IPS-NIHi7 (cell line): ENCODE data around the gene IL36G.

Experiments used
- DNase-seq: peaks from one replicate; pipeline ENCODE4 v3.0.0; 2012; ENCODE audit warnings: mixed read lengths; ENCODE audit errors: extremely low spot score

Gene IL36G

GRCh38 chr2:112972423-112973086, 5.3 kb upstream of the IL36G start:
- DNase-seq = no peak

- DNase-seq = no peak
These were observed 4.7 kb upstream of the IL36G start for GRCh38 chr2:112973156-112973555.

DNA sequence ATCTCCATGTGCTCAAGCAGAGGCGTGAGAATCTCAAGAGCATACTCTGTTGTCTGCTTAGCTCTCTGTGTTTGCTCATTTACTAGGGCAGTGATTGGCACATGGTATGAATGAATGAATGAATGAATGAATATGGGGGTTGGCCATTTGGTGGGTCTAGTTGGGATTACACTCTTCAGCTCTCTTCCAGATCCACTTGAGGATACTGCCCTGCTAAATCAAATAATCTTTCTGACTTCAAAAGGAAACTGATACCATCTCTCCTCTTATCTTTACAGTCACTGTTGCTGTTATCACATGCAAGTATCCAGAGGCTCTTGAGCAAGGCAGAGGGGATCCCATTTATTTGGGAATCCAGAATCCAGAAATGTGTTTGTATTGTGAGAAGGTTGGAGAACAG, 1.9 kb downstream of the IL36G start:
- DNase-seq = no peak

GRCh38 chr2:112980537-112980936, 2.7 kb downstream of the IL36G start:
- no peak for DNase-seq

DNA sequence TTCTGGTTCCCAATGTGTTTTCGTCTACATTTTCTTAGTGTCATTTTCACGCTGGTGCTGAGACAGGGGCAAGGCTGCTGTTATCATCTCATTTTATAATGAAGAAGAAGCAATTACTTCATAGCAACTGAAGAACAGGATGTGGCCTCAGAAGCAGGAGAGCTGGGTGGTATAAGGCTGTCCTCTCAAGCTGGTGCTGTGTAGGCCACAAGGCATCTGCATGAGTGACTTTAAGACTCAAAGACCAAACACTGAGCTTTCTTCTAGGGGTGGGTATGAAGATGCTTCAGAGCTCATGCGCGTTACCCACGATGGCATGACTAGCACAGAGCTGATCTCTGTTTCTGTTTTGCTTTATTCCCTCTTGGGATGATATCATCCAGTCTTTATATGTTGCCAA, 7.3 kb downstream of the IL36G start:
- DNase-seq = no peak

- no peak for DNase-seq
These were observed 11.8 kb downstream of the IL36G start for GRCh38 chr2:112989611-112990010.

- DNase-seq = no peak
These were observed 16.0 kb downstream of the IL36G start for GRCh38 chr2:112993831-112994230.

DNA sequence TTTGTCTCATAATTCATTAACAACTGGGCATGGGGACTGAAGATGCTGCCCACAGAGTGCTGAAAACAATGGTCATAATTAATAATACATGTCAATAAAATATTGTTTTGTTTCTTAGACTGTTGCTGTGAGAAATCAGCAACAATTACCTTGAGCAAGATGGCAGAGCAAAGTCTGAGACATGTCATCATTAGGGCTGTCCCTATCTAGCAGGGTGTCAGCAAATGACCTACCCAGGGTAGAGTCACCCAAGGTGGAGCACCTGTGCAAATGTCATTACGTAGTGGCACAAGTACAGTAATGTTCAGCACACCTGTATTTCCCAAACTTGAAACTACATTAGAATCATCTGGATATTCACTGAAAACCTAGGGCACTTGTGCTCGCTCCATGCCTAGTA, 16.8 kb downstream of the IL36G start:
- no peak for DNase-seq

GRCh38 chr2:112995346-112995920, 17.6 kb downstream of the IL36G start:
- DNase-seq = no peak

GRCh38 chr2:112996635-112997034, 18.8 kb downstream of the IL36G start:
- no peak for DNase-seq

- DNase-seq = no peak
These were observed 19.3 kb downstream of the IL36G start for GRCh38 chr2:112997151-112997550.

DNA sequence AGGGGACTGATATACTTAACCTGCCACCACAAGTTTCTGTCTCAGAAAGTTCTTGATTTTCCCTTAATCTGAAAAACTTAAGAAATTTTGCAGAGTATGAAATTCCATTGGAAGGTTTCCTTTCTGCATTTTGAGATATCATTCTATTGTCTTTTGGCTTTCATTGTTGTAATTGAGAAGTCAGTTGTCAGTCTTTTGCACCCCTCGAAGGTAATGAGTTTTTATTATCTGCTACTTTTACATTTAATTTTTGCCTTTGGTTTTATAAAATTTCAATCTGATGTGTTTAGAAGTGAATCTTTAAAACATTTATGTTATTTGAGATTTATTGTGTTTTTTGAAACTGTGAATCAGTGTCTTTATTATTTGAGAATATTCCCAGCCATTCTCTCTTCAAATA, 22.6 kb downstream of the IL36G start:
- DNase-seq = no peak

DNA sequence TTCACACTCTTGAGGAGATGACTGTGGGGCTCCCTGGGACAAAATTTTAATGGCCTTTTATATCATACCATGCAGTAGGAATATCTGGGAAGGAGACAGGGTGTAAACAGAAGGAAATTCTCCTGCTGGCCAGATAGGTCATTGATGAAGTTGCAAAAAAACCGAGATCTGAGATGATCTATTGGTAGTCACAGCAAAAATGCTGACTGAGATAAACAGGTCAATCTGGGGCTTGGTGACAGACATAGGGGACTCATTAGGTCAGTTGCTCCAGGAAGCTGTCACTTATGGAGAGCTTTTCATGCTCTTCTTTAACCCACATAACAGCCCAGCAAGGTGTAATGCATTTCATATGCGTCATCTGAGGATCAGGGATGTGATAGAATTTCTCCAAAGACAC, 24.9 kb downstream of the IL36G start:
- no peak for DNase-seq

DNA sequence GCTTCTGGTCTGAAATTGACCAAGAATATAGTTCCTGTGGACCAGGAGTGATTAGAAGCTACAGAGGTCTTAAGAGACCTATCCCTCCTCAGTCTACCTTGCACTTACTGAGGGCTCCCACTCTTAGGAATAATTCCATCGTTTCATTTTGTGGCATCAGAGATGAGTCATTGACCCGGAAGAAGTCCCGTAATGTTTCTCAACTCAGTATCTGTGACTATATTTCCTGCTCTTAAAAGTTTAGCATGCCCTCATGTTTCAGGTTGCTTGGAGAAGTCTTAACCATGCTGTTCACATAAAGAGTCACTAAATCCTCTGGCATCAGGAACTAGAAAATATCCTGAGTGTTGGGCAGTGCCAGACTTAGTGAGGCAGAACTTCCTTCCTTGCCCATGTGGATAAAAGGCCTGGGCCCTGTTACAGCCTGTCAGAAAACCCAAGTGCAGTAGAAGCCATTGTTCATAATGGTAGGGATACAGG, 27.3 kb downstream of the IL36G start, which contains the start of gene IL36A:
TSS of gene IL36A (plus strand) at position 430 of the 480 bp plus-strand sequence. CDS start 413 bp downstream, outside the sequence.
- no peak for DNase-seq

GRCh38 chr2:113007250-113007649, 29.4 kb downstream of the IL36G start:
- DNase-seq = no peak

GRCh38 chr2:113009622-113010021, 31.8 kb downstream of the IL36G start:
- no peak for DNase-seq

DNA sequence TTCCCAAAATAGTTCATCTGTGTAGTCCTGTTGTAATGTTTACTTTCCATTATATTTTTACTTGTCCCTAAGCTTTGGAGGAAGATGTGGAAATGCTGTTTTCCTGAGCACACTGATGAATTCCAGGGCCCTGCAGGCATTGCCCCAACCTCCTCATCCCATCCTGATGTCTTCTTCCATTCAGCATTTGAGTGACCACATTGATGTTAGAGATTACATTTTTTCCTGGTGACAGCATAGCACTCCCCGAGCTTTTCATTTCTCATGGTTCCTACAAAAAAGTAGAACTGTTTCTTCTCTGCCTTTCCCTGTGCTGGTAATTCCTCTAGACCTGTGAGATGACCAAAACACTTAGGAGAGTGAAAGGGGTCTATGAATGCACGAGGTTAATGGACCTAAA, 32.3 kb downstream of the IL36G start:
- DNase-seq = no peak

DNA sequence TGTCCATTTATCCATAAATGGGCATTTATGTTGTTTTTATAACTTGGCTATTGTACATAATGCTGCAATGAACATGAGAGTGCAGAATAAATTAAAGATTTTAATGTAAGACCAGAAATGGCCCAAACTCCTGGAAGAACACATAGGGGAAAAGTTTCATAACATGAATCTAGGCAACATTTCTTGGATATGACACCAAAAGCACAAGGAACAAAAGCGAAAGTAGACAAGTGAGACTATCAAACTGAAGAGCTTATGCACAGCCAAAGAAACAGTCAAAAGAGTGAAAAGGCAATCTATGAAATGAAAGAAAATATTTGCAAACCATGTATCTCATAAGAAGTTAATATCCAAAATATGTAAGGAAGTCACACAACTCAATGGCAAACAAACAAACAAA, 33.3 kb downstream of the IL36G start:
- no peak for DNase-seq

DNA sequence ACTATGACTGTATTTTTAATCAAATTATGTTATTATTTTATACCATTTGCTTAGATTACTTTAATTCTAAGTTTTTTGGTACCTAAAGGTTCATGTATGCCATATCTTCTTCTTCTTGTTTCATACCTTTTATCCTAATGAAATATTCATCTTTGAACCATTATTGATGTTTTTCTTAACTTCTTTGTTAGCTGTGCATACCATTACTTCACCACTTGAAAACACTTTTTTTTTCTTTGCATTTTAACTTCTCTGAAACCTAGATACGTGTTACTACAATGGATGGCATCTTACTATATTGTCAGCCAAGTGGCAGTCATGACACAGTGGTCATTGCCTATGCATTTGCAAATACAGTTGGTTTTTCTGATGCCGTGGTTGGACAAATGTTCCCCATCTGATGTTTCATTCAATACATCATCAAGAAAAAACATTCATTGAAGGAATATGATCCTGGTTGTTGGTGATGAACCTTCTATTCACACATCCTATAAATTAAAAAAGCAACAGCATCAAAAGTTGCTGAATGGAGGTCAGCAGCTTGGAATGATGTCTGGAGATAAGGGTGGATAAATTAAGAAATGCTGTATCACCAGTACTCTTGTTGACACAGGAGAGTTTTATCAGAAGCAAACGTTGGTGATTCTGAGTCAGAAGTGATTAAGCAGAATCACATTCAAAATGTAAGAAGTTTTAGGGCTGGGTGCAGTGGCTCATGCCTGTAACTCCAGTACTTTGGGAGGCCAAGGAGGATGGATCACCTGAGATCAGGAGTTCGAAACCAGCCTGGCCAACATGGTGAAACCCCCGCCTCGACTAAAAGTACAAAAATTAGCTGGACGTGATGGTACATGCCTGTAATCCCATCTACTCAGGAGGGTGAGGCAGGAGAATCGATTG, 34.9 kb downstream of the IL36G start:
- no peak for DNase-seq

DNA sequence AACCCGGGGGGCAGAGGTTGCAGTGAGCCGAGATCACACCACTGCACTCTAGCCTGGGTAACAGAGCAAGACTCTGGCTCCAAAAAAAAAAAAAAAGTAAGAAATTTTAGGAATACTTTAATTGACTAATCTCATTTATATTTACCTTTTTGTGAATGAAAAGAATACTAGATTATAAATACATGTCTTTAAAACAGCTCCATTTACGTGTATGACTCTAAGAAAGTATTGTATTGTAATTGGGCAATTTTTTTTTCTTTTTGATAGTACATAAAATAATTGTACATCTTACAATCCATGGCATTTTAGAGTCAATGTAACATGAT, 35.5 kb downstream of the IL36G start:
- no peak for DNase-seq

GRCh38 chr2:113014067-113014466, 36.3 kb downstream of the IL36G start:
- DNase-seq = no peak

- no peak for DNase-seq
These were observed 37.2 kb downstream of the IL36G start for GRCh38 chr2:113015042-113015441.

- no peak for DNase-seq
These were observed 37.8 kb downstream of the IL36G start for GRCh38 chr2:113015655-113016054.
